ENCODE measurements around the gene RPL18A. TPM values are rescaled to one million over a fixed set of nuclear protein-coding genes. Genes with fewer than 3 reads are reported as not detected.

The RPL18A gene
- total and polyA plus RNA-seq, 7 experiments from 2014 or later, result 2,413 to 4,833 (median 3,412) TPM

DNA sequence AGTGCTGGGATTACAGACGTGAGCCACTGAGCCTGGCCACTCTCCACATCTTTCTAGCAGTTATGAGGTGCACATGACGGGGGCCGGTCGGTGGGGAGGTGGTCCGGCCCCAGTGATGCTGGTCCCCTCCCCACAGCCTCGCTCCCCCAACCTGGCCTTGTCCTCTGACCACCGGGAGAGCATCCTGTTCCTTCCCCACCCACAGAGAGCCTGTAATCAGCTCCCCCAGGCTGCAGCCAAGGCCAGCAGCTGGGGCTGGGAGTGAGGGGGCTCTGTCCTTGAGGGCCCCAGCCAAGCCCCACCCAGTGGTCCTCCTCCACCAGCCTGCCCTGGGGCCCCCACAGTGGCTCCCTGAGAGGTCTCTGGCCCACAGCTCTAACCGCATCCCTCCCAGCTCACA is 35.4 kb upstream of the RPL18A start:
- Histone ChIP-seq H3K27me3 (ENCODE audit: control insufficient read depth in 2 of 2, insufficient read depth in 2 of 2, low read length in 2 of 2) (no peaks in the 10 kb centered on the region), H3K27ac (ENCODE audit: low read depth, low read length) (no peak overlapping the region), H3K36me3 (ENCODE audit: control insufficient read depth in 2 of 3, insufficient read depth in 3 of 3, low read length in 3 of 3) (peaks cover 0 to 41% (median 5%) of the 10 kb centered on the region in 3 experiments), H3K4me3 (ENCODE audit: low read length) (no peak overlapping the region), H3K4me1 (ENCODE audit: control insufficient read depth in 2 of 2, insufficient read depth in 2 of 2, low read length in 2 of 2) (no peaks in the 10 kb centered on the region), H3K9me3 (ENCODE audit: control insufficient read depth in 2 of 3, low read length in 3 of 3) (no peaks in the 10 kb centered on the region)
- intact Hi-C loops (cut with micrococcal nuclease), result no loop called here
- Mint-ChIP-seq H3K36me3 (peaks cover 4 to 17% (median 7%) of the 10 kb centered on the region in 5 donors), H3K9me3 (peaks cover 0 to 2% (median 0%) of the 10 kb centered on the region in 11 donors), H3K4me1 (peaks cover 0 to 14% (median 5%) of the 10 kb centered on the region in 7 donors), H3K27me3 (no peaks in the 10 kb centered on the region), H3K4me3 (no peak overlapping the region), H3K27ac (peak overlapping the region in 7 of 9 donors; percentile 17 to 80 (median 57))
- ChIA-PET POLR2A (interaction anchor here (0.9 to 1.0 kb wide), 2 partner anchors 16 to 23 kb away, joined by 3 to 5 read pairs; partner anchors contain the start of gene JAK3), CTCF (interaction anchor here (1.0 kb wide), 1 partner anchor 32 kb away, joined by 3 read pairs; no protein-coding TSS in a partner anchor)
- ATAC-seq (no peak), DNase-seq (no peak)

DNA sequence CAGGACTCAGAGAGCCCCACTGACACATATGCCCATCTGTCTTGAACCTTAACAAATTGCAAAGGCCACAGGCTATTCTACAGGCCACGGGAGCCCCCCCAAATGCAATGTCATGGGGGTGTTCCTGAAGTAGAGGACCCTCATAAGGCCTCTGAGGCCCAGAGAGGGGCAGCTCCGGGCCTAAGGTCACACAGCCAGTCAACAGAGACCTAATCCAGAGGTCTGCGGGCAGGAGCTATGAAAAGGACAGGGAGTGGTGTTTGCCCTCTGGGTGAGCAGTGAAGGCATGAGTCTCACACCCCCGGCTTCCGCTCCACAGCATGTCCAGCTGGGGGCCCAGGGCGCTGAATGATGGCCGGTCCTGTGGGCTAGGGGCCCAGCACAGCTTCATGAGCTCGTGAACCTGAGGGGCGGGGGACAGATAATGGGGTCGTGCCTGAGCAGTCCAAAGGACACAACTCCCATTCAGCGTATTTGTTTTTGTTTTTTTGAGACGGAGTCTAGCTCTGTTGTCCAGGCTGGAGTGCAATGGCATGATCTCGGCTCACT is 33.1 kb upstream of the RPL18A start:
- no peak overlapping the region for H3K4me3 ChIP-seq (ENCODE audit: low read length)
- Mint-ChIP-seq H3K36me3 (peaks cover 4 to 32% (median 7%) of the 10 kb centered on the region in 5 donors), H3K4me1 (peaks cover 0 to 17% (median 5%) of the 10 kb centered on the region in 7 donors), H3K9me3 (peaks cover 0 to 2% (median 0%) of the 10 kb centered on the region in 11 donors), H3K27ac (peak overlapping the region in 1 of 9 donors; percentile 43), H3K27me3 (no peaks in the 10 kb centered on the region), H3K4me3 (no peak overlapping the region)
- peaks cover 1 to 62% (median 14%) of the 10 kb centered on the region in 3 experiments for H3K36me3 ChIP-seq (ENCODE audit: control insufficient read depth in 2 of 3, insufficient read depth in 3 of 3, low read length in 3 of 3)
- H3K27me3 ChIP-seq (ENCODE audit: control insufficient read depth in 2 of 2, insufficient read depth in 2 of 2, low read length in 2 of 2), result no peaks in the 10 kb centered on the region
- ATAC-seq, result no peak
- H3K9me3 ChIP-seq (ENCODE audit: control insufficient read depth in 2 of 3, low read length in 3 of 3), result no peaks in the 10 kb centered on the region
- ChIA-PET POLR2A (interaction anchor here (0.5 to 0.6 kb wide), 3 partner anchors 25 to 95 kb away, joined by 3 to 6 read pairs (median 3); no protein-coding TSS in a partner anchor), CTCF (no interaction called here)
- DNase-seq, result no peak
- intact Hi-C loops (cut with micrococcal nuclease), result no loop called here
- no peaks in the 10 kb centered on the region for H3K4me1 ChIP-seq (ENCODE audit: control insufficient read depth in 2 of 2, insufficient read depth in 2 of 2, low read length in 2 of 2)
- H3K27ac ChIP-seq (ENCODE audit: low read depth, low read length), result no peak overlapping the region

DNA sequence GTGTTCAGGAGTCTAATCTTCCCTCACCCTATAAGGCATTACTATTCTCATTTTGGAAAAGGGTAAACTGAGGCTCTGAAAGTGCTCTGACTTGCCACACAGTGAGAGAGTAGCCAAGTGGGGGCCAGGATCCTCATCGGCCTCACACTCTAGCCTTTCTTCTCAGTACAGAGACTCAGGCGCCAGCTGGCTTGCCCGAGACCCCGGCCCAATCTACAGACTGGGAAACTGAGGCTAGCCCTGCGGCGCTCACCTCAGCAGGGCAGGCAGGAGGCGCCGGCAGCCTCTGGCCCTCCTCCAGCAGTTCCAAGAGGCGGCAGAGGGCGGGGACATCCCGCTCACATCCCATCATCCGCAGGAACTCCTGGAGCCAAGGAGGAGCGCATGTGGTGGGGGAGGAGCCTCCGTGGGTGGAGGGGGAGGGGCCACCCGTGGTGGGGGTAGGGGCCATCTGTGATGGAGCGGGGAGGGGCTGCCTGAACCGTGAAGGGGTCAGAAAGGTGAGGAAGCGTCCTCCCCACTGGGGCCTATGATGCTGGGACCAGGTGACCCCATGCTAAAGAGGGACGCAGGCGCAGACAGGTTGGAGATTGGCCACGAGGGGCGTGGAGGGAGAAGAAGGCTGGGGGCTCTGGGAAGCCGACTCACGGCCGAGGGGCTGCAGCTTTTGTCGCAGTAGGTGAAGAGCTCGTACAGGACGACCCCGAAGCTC is 29.7 kb upstream of the RPL18A start:
- Histone ChIP-seq H3K27me3 (ENCODE audit: control insufficient read depth in 2 of 2, insufficient read depth in 2 of 2, low read length in 2 of 2) (no peaks in the 10 kb centered on the region), H3K4me3 (ENCODE audit: low read length) (no peak overlapping the region), H3K27ac (ENCODE audit: low read depth, low read length) (no peak overlapping the region), H3K36me3 (ENCODE audit: control insufficient read depth in 2 of 3, insufficient read depth in 3 of 3, low read length in 3 of 3) (peaks cover 19 to 88% (median 35%) of the 10 kb centered on the region in 3 experiments), H3K4me1 (ENCODE audit: control insufficient read depth in 2 of 2, insufficient read depth in 2 of 2, low read length in 2 of 2) (no peaks in the 10 kb centered on the region), H3K9me3 (ENCODE audit: control insufficient read depth in 2 of 3, low read length in 3 of 3) (no peaks in the 10 kb centered on the region)
- Mint-ChIP-seq H3K27me3 (no peaks in the 10 kb centered on the region), H3K4me1 (peaks cover 0 to 20% (median 7%) of the 10 kb centered on the region in 7 donors), H3K27ac (peak overlapping the region in 4 of 9 donors; percentile 7 to 59 (median 16)), H3K4me3 (no peak overlapping the region), H3K36me3 (peaks cover 5 to 57% (median 13%) of the 10 kb centered on the region in 5 donors), H3K9me3 (peaks cover 0 to 2% (median 0%) of the 10 kb centered on the region in 11 donors)
- DNase-seq (no peak), ATAC-seq (no peak)
- CTCF ChIA-PET, result no interaction called here
- POLR2A ChIA-PET, result interaction anchor here (0.9 kb wide), 1 partner anchor 20 kb away, joined by 5 read pairs; no protein-coding TSS in a partner anchor
- intact Hi-C loops (cut with micrococcal nuclease), result no loop called here

DNA sequence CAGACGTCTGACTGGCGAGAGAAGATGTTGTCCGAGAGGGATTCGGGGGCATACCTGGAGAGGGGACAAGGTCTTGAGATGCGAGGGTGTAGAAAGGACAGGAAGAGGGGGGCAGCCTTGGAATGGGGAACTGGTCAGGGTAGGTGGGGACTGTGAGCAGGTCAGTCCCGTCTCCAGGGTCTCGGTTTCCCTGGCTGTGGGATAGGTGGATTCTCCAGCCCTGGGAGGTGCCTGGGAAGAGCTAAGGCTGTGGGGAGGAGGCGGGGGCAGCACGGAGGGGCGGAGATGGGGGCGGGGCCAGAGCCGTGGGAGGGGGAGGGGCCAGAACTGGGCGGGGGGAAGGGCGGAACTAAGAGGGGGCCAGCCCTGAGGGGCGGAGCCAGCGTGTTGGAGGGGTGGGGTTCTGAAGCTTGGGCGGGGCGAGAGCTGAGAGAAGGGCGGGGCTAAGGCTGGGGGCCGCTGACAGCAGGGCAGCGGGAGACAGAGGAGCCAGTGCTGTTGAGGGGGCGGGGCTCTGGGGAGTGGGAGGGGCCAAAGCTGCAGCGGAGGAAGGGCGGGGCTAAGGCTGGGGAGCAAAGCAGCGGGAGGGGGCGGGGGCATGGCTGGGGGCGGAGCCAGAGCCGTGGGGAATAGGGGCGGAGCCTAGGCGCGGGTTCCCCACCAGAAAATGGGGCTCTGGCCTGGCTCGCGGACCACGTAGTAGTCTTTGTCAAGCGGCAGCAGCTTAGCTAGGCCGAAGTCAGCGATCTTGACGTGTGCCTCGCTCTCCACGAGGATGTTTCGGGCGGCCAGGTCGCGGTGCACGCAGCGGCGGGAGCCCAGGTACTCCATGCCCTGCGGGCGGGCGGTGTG is 28.9 kb upstream of the RPL18A start:
- Mint-ChIP-seq H3K4me1 (peaks cover 6 to 26% (median 11%) of the 10 kb centered on the region in 7 donors), H3K4me3 (no peak overlapping the region), H3K9me3 (peaks cover 0 to 5% (median 0%) of the 10 kb centered on the region in 11 donors), H3K36me3 (peaks cover 10 to 61% (median 21%) of the 10 kb centered on the region in 5 donors), H3K27ac (peak overlapping the region in 3 of 9 donors; percentile 7 to 59 (median 22)), H3K27me3 (no peaks in the 10 kb centered on the region)
- no peaks in the 10 kb centered on the region for H3K4me1 ChIP-seq (ENCODE audit: control insufficient read depth in 2 of 2, insufficient read depth in 2 of 2, low read length in 2 of 2)
- H3K27ac ChIP-seq (ENCODE audit: low read depth, low read length), result peak overlapping the region; percentile 21
- ChIA-PET CTCF (no interaction called here), POLR2A (interaction anchor here (0.9 kb wide), 1 partner anchor 19 kb away, joined by 5 read pairs; no protein-coding TSS in a partner anchor)
- H3K36me3 ChIP-seq (ENCODE audit: control insufficient read depth in 2 of 3, insufficient read depth in 3 of 3, low read length in 3 of 3), result peaks cover 19 to 92% (median 39%) of the 10 kb centered on the region in 3 experiments
- ATAC-seq, result peak; percentile 88
- H3K4me3 ChIP-seq (ENCODE audit: low read length), result no peak overlapping the region
- no peaks in the 10 kb centered on the region for H3K27me3 ChIP-seq (ENCODE audit: control insufficient read depth in 2 of 2, insufficient read depth in 2 of 2, low read length in 2 of 2)
- intact Hi-C loops (cut with micrococcal nuclease), result no loop called here
- DNase-seq, result peak in 8 of 9 donors; percentile 21 to 66 (median 36)
- H3K9me3 ChIP-seq (ENCODE audit: control insufficient read depth in 2 of 3, low read length in 3 of 3), result no peaks in the 10 kb centered on the region

DNA sequence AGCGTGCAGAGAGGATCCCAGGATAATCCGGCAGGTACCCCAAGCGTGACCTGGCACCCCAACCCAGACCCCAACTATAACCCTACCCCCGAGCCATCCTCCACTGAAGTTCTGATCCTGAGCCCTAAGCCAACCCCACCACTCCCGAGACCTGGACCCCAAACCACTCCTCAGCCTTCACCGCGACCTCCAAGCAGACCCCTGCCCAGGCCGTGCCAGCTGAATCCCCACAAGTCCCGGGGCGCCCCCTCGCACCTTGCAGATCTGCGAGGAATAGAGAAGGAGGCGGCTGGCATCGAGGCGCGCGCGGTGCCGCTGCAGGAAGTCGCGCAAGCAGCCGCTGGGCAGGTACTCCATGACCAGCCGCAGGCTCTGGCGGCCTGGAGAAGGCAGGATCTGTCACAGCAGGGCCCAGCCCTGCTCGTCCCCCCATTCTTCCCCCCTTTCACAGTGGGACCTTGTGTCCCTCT is 28.3 kb upstream of the RPL18A start:
- peak overlapping the region; percentile 21 for H3K27ac ChIP-seq (ENCODE audit: low read depth, low read length)
- no peak overlapping the region for H3K4me3 ChIP-seq (ENCODE audit: low read length)
- H3K27me3 ChIP-seq (ENCODE audit: control insufficient read depth in 2 of 2, insufficient read depth in 2 of 2, low read length in 2 of 2), result no peaks in the 10 kb centered on the region
- CTCF ChIA-PET, result no interaction called here
- peak overlapping the region in 4 of 9 donors; percentile 10 to 77 (median 42) for H3K27ac Mint-ChIP-seq
- H3K36me3 ChIP-seq (ENCODE audit: control insufficient read depth in 2 of 3, insufficient read depth in 3 of 3, low read length in 3 of 3), result peaks cover 19 to 96% (median 40%) of the 10 kb centered on the region in 3 experiments
- no peaks in the 10 kb centered on the region for H3K9me3 ChIP-seq (ENCODE audit: control insufficient read depth in 2 of 3, low read length in 3 of 3)
- peaks cover 16 to 64% (median 22%) of the 10 kb centered on the region in 5 donors for H3K36me3 Mint-ChIP-seq
- intact Hi-C loops (cut with micrococcal nuclease), result no loop called here
- no peaks in the 10 kb centered on the region for H3K4me1 ChIP-seq (ENCODE audit: control insufficient read depth in 2 of 2, insufficient read depth in 2 of 2, low read length in 2 of 2)
- POLR2A ChIA-PET, result interaction anchor here (0.8 kb wide), 1 partner anchor 106 kb away, joined by 3 read pairs; no protein-coding TSS in a partner anchor
- H3K4me1 Mint-ChIP-seq, result peaks cover 7 to 32% (median 18%) of the 10 kb centered on the region in 7 donors
- DNase-seq (no peak), ATAC-seq (no peak)
- H3K4me3 Mint-ChIP-seq, result no peak overlapping the region
- H3K9me3 Mint-ChIP-seq, result peaks cover 0 to 5% (median 0%) of the 10 kb centered on the region in 11 donors
- H3K27me3 Mint-ChIP-seq, result no peaks in the 10 kb centered on the region

Data from naive thymus-derived CD4-positive, alpha-beta T cell (primary cell).